Measurements from ENCODE around the gene RADIL.
"Not testable (repeated sequence)": the region's sequence is repeated elsewhere in the genome, so short reads cannot be mapped to it uniquely, and the experiment has no call there.

The RADIL gene

GRCh38 chr7:4808565-4808964 lies 75.0 kb downstream of the RADIL start:
- DNase-seq (ENCODE audit: low read depth, low spot score) = no peak

DNA sequence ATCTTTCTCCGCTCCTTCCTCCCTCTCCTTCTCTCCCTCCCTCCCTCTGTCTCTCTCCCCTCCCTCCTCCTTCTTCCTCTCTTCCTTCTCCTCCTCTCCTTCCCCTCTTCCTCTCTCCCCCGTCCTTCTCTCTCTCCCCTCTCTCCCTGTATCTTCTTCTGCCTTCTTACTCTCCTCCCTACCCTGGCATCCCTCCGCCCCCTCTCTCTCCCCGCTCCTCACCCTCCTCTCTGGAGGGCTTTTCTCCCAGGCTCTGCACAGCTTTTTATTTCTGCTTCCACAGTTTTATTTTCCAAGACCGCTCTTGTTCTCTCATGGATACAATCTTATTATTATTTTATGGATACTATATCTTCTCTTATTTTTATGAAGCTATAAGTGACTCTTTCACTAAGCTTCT lies 75.5 kb downstream of the RADIL start:
- no peak for DNase-seq (ENCODE audit: low read depth, low spot score)

- no peak for DNase-seq (ENCODE audit: low read depth, low spot score)
These were observed 75.9 kb downstream of the RADIL start for GRCh38 chr7:4807598-4808016.

- DNase-seq (ENCODE audit: low read depth, low spot score) = no peak
These were observed 76.4 kb downstream of the RADIL start for GRCh38 chr7:4806983-4807597.

GRCh38 chr7:4805984-4806300 lies 77.6 kb downstream of the RADIL start:
- DNase-seq (ENCODE audit: low read depth, low spot score) = no peak

DNA sequence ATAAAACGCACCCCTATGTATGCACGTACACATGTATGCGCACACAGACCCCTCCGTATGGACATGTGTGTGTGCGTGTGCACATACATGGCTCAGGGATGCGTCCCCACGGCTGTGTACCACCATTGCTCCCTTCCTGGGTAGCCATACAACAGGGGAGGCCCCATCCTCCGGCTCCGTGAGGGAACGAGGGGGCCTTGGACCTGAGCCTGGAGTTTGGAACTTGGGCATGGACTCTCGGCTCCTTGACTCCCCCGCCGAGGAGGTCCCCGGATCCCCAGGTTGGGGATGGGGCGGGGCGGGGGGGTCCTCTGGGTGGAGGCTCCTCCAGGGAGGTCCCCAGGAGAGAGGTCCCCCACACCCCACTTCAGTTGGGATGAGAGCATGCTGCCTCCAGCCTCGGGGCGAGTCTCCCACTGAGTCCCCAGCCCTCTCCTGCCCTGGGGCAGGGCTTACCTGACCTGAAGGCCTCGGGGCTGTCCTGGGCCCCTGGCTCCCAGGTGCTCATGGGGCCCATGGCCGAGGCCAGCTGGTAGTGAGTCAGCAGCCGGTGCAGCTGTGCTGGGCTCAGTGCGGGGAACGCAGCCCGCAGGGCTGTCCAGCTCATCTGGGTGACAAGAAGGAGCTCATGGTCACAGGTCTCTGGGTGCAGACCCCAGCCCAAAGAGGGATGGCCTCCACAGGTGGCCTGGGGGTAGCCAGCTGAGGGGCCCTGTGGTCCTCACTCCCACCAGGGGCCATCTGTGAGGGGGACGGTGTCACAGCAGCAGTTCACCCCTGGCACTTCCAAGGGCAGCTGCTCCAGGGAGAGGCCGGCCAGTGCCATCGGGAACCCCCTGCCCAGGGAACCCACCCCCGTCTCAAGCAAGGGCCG lies 78.2 kb downstream of the RADIL start:
- DNase-seq (ENCODE audit: low read depth, low spot score) = no peak

- DNase-seq (ENCODE audit: low read depth, low spot score) = no peak
These were observed 79.9 kb downstream of the RADIL start for GRCh38 chr7:4803397-4804241.

DNA sequence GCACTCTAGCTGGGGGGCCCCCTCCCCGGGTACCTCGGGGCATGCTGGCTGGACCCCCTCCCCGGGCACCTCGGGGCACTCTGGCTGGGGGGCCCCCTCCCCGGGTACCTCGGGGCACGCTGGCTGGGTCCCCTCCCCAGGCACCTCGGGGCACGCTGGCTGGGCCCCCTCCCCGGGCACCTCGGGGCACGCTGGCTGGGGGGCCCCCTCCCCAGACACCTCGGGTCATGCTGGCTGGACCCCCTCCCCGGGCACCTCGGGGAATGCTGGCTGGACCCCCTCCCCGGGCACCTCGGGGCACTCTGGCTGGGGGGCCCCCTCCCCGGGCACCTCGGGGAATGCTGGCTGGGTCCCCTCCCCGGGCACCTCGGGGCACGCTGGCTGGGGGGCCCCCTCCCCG lies 80.9 kb downstream of the RADIL start:
- DNase-seq (ENCODE audit: low read depth, low spot score) = not testable (repeated sequence)

DNA sequence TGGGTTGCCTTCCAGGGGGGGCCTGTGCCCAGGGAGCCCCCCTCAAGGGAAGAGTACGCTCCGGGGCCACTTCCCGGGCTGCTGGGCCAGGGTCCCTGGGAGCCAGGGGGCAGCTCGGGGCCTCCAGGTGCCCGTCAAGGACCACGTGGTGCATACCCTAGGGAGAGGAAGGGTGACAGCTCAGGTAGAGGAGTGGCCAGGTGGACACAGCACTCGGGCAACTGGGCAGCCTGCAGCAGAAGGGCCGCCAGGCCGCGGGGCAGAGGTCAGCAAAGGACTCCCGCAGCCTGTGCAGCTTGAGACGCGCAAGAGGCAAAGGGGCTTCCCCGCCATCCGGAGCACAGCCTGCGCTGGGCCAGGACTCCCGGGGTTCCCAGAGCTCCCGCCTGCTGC lies 81.7 kb downstream of the RADIL start:
- DNase-seq (ENCODE audit: low read depth, low spot score) = no peak

DNA sequence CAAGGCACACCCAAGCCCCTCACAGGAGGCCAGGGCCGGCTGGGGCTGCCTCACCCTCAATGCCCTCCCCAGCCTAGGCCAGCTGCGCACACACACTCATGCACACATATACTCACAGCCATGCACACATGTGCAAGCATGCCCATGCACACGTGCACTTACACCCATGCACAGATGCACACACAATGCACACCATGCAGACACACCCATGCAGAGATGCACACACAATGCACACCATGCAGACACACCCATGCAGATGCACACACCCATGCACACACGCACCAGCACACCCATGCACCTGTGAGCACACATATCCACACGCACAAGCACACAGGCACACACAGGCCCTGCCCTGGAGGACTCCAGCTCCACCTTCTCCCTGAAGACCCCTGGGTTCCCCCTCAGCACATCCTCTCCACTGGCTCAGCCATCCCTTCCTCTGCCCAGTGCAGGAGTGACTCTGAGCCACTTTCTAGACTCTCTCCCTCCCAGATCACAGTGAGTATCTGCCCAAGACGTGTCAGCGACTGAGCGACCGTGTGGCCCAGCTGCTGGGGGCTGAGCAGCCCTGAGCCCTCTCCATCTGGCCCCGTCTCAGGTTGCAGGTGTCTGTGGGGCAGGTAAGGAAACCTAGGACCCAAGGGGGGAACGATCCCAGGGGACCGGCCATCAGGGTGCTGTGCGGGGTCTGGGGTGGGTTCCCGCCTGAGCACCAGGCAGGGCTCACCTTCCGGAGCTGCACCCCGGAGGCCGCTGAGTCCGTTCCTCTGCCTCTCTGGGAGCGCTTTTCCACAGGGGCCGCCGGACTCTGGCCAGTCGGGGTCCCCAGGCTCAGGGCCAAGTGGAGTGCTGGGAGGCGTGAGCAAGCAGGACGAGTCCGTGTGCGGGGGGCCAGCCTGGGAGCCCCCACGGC lies 82.3 kb downstream of the RADIL start:
- DNase-seq (ENCODE audit: low read depth, low spot score) = no peak

DNA sequence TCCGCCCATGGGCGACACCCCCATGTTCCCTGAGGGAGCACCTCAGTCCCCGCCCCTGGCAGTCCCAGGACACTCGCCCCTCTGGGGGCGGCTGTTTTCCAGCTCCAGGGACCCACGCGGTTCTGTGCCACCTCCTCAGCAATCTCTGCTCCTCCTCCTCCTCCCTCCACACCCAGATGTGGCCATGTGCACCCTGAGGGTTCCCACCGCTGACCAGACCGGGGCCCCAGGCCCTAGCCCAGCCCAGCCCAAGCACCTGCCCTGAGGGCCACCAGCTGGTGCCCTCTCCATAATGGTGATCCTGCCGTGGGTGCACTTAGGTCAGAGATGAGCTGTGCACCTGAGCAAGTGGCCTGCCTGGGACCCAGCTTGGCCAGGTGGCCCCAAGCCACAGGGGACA lies 83.0 kb downstream of the RADIL start:
- no peak for DNase-seq (ENCODE audit: low read depth, low spot score)

DNA sequence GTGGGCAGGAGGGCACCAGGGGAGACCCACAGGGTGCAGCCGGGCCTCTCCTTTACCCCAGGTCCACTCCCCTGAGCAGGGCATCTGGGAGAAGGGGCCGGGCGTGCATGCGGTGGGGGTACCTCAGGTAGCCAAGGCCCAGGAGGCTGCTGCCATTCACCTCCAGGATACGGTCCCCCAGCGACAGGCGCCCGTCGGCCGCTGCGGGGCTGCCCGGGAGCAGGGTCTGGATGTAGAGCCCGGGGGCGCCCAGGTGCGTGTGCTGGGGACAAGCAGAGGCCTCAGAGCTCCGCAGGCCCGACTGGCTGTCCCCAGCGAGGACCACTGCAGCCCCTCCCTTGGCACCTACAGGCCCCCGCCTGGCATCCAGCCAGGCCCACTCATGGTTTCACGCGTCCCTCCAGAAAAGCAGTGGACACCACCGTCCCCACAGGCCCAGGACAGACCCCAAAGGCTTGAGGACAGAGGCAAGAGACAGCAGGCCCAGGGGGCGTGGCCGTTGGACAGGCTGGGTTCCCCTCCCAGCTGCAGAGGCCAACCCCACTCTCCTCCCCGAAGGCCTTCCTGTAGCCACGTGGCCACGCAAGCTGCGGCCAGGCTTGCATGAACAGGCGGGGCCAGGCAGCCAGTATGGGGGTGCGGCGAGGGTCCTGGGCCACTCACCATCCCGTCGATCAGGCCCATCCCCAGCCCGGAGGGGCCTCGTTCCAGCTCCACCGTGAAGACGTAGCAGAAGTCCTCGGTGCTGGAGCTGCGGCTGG lies 83.8 kb downstream of the RADIL start:
- no peak for DNase-seq (ENCODE audit: low read depth, low spot score)

DNA sequence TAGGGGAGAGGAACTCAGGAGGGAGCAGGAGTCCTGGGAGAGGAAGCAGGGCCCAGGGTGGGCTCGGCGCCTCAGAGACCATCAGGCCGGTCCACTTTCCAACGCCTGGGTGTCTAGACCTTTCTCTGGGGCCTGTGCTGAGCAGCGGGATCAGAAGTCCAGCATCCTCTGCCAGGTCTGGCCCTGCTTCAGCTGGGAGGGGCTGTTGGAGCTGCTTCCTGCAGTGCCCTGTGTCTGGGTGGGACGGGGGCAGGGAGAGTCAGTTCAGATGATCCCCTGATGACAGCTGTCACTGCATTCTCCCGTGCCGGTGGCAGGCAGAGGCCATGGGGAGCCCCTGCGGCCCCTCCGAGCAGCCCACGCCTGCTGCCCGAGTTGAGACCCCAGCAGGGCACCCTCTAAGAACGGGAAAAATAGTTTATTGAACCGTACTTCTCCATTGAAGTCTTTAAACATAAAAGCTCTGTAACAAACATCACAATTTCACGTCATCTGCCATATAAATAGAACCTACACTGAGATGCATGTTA lies 84.7 kb downstream of the RADIL start:
- no peak for DNase-seq (ENCODE audit: low read depth, low spot score)

DNA sequence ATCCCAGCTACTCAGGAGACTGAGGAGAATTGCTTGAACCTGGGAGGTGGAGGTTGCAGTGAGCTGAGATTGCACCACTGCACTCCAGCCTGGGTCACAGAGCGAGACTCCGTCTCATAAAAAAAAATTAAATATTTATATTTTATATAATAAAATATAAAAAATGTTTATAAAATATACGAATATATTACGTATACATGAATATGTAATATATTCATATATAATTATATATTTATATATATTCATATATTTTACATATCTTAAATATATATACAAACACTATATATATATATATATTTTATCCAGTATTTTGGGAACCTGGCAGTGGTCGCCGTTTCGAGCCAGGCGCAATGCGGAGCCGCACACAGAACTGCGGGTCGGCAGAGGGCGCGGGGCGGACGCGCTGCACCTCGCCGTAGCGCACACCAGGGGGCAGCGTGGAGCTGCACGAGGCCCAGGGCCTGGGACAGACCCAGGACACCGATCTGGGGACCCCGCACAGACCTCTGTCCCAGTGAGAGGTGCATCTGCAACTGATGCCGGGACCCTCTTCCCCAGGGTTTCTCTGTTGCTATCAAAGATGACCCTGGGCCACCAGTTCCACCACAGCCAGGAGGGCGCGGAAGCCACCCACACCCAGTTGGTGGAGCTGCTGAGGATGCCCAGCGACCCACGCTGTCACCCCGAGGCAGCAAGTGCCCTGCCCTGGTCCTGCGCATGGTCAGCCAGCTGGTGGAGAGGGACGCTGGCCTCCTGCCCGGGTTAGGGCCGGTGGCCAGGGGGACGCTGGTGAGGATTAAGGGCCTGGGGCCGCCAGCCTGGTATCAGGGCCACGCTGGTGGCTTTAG lies 85.4 kb downstream of the RADIL start:
- peak; percentile 27 for DNase-seq (ENCODE audit: low read depth, low spot score)

- no peak for DNase-seq (ENCODE audit: low read depth, low spot score)
These were observed 87.1 kb downstream of the RADIL start for GRCh38 chr7:4796453-4796852.

- no peak for DNase-seq (ENCODE audit: low read depth, low spot score)
These were observed 88.7 kb downstream of the RADIL start for GRCh38 chr7:4794591-4795350.

DNA sequence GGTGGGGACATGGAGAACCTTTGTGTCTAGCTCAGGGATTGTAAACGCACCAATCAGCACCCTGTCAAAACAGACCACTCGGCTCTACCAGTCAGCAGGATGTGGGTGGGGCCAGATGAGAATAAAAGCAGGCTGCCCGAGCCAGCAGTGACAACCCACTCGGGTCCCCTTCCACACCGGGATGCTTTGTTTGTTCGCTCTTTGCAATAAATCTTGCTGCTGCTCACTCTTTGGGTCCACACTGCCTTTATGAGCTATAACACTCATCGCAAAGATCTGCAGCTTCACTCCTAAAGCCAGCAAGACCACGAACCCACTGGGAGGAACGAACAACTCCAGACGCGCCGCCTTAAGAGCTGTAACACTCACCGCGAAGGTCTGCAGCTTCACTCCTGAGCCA lies 89.3 kb downstream of the RADIL start:
- DNase-seq (ENCODE audit: low read depth, low spot score) = not testable (repeated sequence)

GRCh38 chr7:4793385-4793993 lies 90.0 kb downstream of the RADIL start:
- DNase-seq (ENCODE audit: low read depth, low spot score) = not testable (repeated sequence)
